ENCODE results near the gene PRR5L. TPM values are rescaled to one million over a fixed set of nuclear protein-coding genes. Genes with fewer than 3 reads are reported as not detected.

Gene PRR5L
- polyA plus RNA-seq, 1 donor (not counting 4 experiments of a cell fraction or from before 2014, with no cell fraction given), result 20.1 TPM

GRCh38 chr11:36373016-36374010 is 77.2 kb downstream of the PRR5L start:
- H2AFZ ChIP-seq (ENCODE audit: control insufficient read depth, low read length), result no peak overlapping the region
- no peaks in the 10 kb centered on the region for H3K27me3 ChIP-seq (ENCODE audit: control insufficient read depth, extremely low read depth, insufficient read depth, low read length)
- FAIRE-seq, result no peak
- no peaks in the 10 kb centered on the region for H3K9me3 ChIP-seq (ENCODE audit: control insufficient read depth, low read depth, low read length)
- H3K27ac ChIP-seq (ENCODE audit: control insufficient read depth, insufficient read depth, low read length), result no peak overlapping the region
- no peaks in the 10 kb centered on the region for H3K9me1 ChIP-seq (ENCODE audit: control insufficient read depth, extremely low read depth, insufficient read depth, low read length)
- H3K9ac ChIP-seq (ENCODE audit: control insufficient read depth, extremely low read depth, insufficient read depth, low read length), result no peak overlapping the region
- no peak for DNase-seq (ENCODE audit: low read depth, low spot score)
- H3K36me3 ChIP-seq (ENCODE audit: control insufficient read depth in 2 of 2, extremely low read depth in 1 of 2, insufficient read depth in 2 of 2, low read length in 2 of 2), result peaks cover 0 to 4% of the 10 kb centered on the region in 2 experiments
- TF ChIP-seq, protein P1, sequence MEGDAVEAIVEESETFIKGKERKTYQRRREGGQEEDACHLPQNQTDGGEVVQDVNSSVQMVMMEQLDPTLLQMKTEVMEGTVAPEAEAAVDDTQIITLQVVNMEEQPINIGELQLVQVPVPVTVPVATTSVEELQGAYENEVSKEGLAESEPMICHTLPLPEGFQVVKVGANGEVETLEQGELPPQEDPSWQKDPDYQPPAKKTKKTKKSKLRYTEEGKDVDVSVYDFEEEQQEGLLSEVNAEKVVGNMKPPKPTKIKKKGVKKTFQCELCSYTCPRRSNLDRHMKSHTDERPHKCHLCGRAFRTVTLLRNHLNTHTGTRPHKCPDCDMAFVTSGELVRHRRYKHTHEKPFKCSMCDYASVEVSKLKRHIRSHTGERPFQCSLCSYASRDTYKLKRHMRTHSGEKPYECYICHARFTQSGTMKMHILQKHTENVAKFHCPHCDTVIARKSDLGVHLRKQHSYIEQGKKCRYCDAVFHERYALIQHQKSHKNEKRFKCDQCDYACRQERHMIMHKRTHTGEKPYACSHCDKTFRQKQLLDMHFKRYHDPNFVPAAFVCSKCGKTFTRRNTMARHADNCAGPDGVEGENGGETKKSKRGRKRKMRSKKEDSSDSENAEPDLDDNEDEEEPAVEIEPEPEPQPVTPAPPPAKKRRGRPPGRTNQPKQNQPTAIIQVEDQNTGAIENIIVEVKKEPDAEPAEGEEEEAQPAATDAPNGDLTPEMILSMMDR (optimal IDR thresholded peaks at IDR 0.05 in 1 of 3, IDR thresholded peaks at IDR 0.05 in 1 of 3, conservative IDR thresholded peaks at IDR 0.05 in 1 of 3; ENCODE audit: extremely low read depth in 1 of 3, insufficient read depth in 2 of 3, low read length in 3 of 3), result no peak
- no peak for TF ChIP-seq EZH2 (IDR thresholded peaks at IDR 0.05; ENCODE audit: low read length)
- no peak overlapping the region for H3K4me2 ChIP-seq (ENCODE audit: control insufficient read depth, extremely low read depth, insufficient read depth, low read depth, low read length)
- peaks cover 8% of the 10 kb centered on the region for H3K4me1 ChIP-seq (ENCODE audit: control insufficient read depth, extremely low read depth, insufficient read depth, low read length)
- no peaks in the 10 kb centered on the region for H4K20me1 ChIP-seq (ENCODE audit: control insufficient read depth, extremely low read depth, insufficient read depth, low read length)
- dilution Hi-C loops (cut with MboI; ENCODE audit: extremely low pct_ligation_motif_present, low sequenced_read_pairs), result no loop called here
- no peak overlapping the region for H3K4me3 ChIP-seq (ENCODE audit: control insufficient read depth in 2 of 3, extremely low read depth in 1 of 3, insufficient read depth in 2 of 3, low read depth in 1 of 3, low read length in 3 of 3)
- peaks cover 14% of the 10 kb centered on the region for H3K79me2 ChIP-seq (ENCODE audit: control insufficient read depth, insufficient read depth, low read length)

DNA sequence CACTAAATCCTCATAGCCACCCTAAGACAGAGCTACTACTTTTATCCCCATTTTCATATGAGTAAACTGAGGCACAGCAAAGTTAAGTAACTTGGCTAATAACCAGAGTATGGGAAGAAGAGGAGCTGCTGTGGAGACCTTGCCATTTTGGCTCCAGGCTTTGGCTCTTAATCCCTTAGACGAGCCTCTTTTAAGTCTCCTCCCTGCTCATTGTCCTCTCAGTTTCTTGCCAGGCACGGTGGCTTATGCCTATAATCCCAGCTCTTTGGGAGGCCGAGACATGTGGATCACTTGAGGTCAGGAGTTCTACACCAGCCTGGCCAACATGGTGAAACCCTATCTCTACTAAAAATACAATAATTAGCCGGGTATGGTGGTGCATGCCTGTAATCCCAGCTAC is 78.6 kb downstream of the PRR5L start:
- Histone ChIP-seq H3K4me1 (ENCODE audit: control insufficient read depth, extremely low read depth, insufficient read depth, low read length) (peaks cover 8% of the 10 kb centered on the region), H3K27me3 (ENCODE audit: control insufficient read depth, extremely low read depth, insufficient read depth, low read length) (no peaks in the 10 kb centered on the region), H3K9ac (ENCODE audit: control insufficient read depth, extremely low read depth, insufficient read depth, low read length) (no peak overlapping the region), H3K9me1 (ENCODE audit: control insufficient read depth, extremely low read depth, insufficient read depth, low read length) (no peaks in the 10 kb centered on the region), H2AFZ (ENCODE audit: control insufficient read depth, low read length) (no peak overlapping the region), H3K36me3 (ENCODE audit: control insufficient read depth in 2 of 2, extremely low read depth in 1 of 2, insufficient read depth in 2 of 2, low read length in 2 of 2) (peaks cover 0 to 5% of the 10 kb centered on the region in 2 experiments), H3K27ac (ENCODE audit: control insufficient read depth, insufficient read depth, low read length) (no peak overlapping the region), H3K79me2 (ENCODE audit: control insufficient read depth, insufficient read depth, low read length) (peaks cover 25% of the 10 kb centered on the region), H4K20me1 (ENCODE audit: control insufficient read depth, extremely low read depth, insufficient read depth, low read length) (no peaks in the 10 kb centered on the region), H3K4me3 (ENCODE audit: control insufficient read depth in 2 of 3, extremely low read depth in 1 of 3, insufficient read depth in 2 of 3, low read depth in 1 of 3, low read length in 3 of 3) (no peak overlapping the region), H3K9me3 (ENCODE audit: control insufficient read depth, low read depth, low read length) (no peaks in the 10 kb centered on the region), H3K4me2 (ENCODE audit: control insufficient read depth, extremely low read depth, insufficient read depth, low read depth, low read length) (no peak overlapping the region)
- dilution Hi-C loops (cut with MboI; ENCODE audit: extremely low pct_ligation_motif_present, low sequenced_read_pairs), result loop anchor here (25.0 kb wide), 1 partner anchor 87 kb away; the partner anchor contains the start of genes COMMD9 and PRR5L
- DNase-seq (ENCODE audit: low read depth, low spot score), result no peak
- no peak for FAIRE-seq
- TF ChIP-seq EZH2 (IDR thresholded peaks at IDR 0.05; ENCODE audit: low read length), result no peak
- TF ChIP-seq, protein P1 (optimal IDR thresholded peaks at IDR 0.05 in 1 of 3, IDR thresholded peaks at IDR 0.05 in 1 of 3, conservative IDR thresholded peaks at IDR 0.05 in 1 of 3; ENCODE audit: extremely low read depth in 1 of 3, insufficient read depth in 2 of 3, low read length in 3 of 3), result no peak
